NCI-H748 (cell line): ENCODE data around the gene NOP9.

Experiments
- DNase-seq: peaks from one replicate; lab custom pipeline; 2025; ENCODE audit not compliant: unreplicated experiment; lab: John Stamatoyannopoulos, UW

Gene NOP9

DNA sequence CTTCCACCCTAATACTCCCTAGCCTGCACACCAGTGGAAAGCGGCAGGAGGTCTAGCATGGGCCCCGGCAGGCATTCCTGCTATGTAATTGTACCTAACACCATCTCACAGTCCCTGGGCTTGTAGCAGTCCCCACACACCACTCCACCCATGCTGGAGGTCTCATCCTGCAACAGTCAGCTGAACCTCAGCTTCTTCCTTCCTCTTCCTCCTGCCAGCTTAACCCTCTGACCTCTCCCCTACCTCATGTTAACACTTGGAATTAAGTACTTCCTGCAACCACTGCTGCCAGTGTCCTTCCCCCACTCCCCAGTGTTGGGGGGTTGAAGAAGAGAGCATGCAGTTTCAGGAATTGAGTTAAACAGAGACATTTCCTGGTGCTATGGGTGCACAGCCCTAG, 27.7 kb downstream of the NOP9 start:
- no peak for DNase-seq

- DNase-seq, result peak; percentile 22
Measured at GRCh38 chr14:24327914-24328313, 28.3 kb downstream of the NOP9 start.

DNA sequence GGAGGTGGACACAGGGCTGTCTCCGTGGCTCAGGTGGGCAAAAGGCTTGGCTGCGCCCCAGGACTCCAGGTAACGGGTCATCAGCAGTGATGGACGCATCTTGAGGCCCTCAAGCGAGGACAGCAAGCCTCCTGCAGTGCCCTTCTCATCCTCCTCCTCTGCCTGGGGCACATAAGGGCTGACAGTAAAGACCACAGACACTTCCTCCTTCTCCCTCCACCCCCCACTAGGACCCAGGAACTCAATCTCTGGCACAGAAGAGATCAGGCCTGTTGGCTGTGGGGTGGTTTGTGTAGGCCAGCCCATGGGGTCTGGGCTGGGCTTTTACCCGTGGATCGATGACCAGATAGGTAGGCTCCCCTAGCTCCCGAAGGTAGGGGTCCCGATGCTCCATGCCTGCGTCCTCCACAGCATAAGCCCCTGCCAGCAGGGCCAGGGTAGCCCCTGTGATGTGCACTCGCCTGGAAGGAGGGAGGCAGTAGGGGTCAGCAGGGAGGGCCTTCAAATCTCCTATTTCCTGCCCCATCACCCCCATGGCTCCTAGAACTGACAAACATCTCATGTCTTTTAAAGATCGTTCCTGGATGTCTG, 29.5 kb downstream of the NOP9 start:
- DNase-seq, result no peak

- DNase-seq, result no peak
Measured at GRCh38 chr14:24329736-24330135, 30.1 kb downstream of the NOP9 start.

DNA sequence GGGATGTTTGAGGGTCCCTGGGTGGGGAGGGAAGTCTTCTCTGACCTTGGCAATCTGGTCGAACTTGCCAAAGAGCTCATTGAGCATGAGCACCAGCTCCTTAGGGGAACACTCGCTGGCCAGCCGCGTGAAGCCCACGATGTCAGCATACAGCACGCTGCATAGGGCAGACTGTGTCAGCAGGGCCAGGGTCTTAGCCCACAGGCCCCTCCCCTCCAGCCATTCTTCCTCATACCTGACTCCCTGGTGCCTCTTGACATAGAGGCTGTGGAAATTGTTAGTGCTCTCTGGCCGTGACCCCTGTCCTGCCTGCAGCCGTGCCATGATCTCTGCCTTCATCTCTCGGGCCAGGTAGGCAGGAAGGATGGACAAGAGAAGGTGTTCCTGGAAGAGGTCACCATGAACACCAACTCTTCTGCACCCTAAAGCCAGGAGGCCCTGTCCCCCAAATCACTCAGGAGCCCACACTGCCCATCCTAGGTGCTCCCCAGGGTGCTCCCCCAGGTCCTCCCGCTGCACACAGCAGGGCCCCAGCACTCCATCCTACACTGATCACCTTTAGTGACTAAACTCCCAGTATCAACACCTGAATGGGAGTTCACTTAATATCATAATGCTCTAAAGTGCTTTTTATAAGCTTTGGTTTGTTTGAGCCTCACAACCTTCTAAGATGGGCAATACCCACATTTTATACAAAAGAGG, 31.5 kb downstream of the NOP9 start:
- no peak for DNase-seq

DNA sequence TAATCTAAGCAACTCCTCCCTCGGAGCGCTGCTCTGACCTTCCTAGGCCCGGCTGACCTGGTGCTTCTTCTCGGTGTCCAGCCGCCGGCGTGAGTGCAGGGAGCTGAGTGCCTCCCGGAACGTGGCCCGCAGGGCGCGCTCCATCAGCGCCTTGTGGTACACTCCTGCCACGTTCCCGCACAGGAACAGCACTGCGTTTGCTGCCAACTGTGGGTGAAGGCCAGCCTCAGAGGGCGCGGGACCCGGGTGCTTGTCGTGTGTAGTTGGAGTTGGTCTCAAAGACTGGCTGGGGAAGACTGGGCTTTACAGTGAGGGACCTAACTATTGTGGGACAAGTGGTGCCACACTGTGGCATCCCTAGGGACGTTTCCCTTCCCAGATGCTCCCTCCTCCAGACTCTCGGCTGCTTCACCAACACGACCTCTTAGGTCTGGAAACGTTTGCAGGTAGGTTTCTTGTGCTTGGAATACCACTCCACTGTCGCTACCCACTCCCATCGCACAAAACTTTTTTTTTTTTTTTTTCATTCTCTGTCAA, 32.1 kb downstream of the NOP9 start:
- no peak for DNase-seq

GRCh38 chr14:24332268-24332993, 32.8 kb downstream of the NOP9 start:
- peak; percentile 86 for DNase-seq

DNA sequence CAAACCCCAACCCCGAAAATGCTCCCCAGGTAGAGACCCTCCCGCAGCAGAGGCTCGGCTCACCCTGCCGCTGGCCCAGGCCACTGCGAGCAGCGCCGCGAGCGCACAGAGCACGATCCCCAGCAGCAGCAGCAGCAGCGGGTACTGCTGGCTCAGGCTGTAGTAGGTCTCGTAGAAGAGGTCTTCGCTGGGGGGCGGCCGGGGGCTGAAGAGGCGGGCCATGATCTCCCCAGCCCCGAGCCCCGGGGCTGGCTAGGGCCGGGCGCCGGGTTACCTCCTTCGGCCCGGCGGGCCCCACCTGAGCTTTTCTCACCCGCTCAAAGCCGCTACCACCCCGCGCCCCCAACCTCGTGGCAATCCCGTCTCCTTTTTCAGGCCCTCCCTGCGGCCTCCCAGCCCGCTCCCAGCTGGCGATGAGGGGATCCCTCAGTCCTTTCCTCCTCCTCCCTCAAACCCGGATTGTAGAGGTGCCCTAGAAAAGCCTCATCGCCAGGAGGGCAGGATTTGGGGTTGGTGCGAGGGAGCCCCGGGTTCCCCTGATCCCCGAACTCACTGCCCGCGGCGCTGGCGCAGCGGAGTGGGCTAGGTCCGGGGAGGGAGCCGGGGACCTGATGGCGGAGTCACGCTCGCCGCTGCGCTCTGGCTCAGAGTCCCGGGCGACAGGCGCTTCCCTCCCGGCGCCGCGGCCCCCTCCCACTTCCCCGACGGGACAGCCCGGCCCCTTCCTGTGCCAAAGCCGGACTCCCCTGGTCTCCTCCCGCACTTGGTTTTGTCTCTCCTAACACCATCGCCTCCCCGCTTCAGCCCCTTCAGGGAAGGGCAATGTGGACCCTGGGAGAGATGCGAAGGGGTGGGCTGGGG, 35.0 kb downstream of the NOP9 start, which contains the start of gene ADCY4:
Gene ADCY4 (minus strand): TSS at position 641 of the 861 bp plus-strand sequence. CDS start 419 bp downstream, at position 222.
- DNase-seq, result no peak

DNA sequence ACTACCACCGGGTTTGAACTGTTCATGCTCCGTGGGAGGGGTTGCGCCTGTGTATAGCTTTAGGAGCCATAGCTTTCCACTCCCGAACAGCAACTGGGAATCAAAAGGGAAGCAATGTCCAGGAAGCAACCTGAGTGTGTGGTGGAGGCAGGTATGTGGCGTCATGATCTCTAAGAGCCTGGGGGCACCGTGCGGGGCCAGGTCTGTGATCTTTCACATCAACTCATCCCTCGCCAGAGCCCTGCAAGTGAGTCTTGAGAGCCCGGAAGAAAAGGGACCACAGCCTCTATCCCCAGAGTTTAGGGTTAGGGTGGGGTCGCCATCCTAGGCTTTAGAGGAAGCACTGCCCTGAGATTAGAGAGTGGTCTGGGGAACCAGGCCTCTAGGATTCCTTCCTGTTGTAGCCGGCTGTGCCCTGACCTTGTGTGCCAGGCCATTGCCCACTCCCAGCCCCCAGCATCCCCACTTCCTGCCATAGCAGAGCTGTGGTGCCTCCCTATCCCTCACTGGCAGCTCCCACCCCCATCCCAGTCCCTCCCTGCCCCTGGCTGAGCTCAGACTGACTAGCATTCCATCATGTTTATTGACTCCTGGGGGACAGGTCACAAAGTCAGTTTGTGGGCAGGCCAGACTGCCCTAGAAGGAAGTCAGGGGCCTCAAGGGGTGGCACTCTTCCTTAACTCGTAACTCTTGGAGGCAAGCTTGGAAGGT, 36.0 kb downstream of the NOP9 start:
- DNase-seq, result no peak

DNA sequence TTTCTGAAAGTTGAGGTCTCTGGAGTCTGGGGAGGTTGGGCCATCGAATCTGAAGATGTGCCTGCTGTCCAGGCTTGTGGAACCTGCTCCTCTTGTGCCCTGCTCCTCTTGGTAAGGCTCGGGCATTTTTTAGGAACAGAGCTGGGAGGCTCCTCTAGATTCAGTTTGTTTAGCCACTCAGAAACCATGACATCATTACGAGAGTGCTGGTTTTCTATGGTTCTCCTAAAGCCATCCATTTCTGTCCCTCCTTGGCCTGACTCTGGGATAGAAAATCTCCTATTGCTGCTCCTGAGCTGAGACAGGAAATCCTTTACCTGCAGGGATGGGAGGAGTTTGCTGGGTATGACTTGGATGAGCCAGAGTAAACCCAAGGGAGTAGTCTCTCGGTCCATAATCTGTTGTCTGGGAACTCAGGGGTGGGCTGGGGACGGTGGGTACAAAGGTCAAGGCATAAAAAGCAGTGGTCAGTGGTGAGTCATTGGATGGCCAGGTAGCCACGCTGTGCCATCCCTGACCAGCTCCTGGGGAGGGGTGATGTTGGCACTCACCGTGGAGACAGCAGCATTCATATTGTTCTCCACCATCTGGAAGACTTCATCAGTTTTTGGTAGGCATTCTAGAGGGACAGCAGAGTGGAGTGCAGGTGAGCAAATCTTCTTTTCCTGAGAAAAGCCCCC, 37.6 kb downstream of the NOP9 start:
- no peak for DNase-seq

DNA sequence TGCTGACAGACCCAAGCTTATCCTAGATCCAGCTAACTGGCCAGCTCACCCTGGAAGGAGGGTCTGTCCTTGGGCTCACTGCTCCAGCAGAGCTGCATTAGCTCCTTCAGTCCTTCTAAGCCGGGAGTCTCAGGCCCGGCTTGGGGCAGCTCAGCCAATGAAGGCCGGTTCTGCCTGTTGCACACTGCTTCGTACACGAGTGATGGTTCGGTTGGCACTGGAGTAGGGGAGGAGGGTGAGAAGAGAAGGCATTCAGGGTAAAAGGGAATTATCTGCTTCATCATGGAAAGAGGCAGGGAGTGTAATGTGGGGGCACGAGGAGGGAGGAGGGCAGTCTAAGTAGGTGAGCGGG, 38.1 kb downstream of the NOP9 start:
- no peak for DNase-seq

DNA sequence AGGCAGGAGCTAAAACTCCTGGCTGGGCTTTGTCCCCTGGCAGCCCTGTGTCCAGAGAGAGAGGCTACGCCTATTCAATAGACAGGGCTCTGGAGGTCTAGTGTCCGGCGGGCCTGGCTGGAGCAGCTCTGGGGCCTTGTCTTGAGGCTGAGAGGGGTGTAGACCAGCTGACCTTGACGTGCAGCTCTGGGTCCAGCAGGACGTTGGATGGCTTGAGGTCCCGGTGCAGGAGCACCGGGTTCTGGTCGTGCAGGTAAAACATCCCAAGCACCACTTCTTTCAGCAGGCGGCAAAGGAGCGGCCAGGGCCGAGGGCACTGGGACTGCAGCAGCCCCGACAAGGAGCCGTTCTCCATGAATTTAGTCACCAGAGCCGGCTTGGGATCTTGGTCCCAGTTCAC, 39.2 kb downstream of the NOP9 start:
- no peak for DNase-seq

- no peak for DNase-seq
Measured at GRCh38 chr14:24339284-24340151, 39.9 kb downstream of the NOP9 start, which contains the start of gene RIPK3. Gene RIPK3, minus strand, starts transcription at chr14:24339991. Its CDS starts 165 bp downstream, at chr14:24339826.

GRCh38 chr14:24340606-24341005, 41.0 kb downstream of the NOP9 start:
- DNase-seq, result no peak

GRCh38 chr14:24342889-24343288, 43.2 kb downstream of the NOP9 start:
- DNase-seq, result no peak

GRCh38 chr14:24343795-24344660, 44.4 kb downstream of the NOP9 start:
- DNase-seq, result no peak

GRCh38 chr14:24347134-24347533, 47.5 kb downstream of the NOP9 start:
- DNase-seq, result no peak

DNA sequence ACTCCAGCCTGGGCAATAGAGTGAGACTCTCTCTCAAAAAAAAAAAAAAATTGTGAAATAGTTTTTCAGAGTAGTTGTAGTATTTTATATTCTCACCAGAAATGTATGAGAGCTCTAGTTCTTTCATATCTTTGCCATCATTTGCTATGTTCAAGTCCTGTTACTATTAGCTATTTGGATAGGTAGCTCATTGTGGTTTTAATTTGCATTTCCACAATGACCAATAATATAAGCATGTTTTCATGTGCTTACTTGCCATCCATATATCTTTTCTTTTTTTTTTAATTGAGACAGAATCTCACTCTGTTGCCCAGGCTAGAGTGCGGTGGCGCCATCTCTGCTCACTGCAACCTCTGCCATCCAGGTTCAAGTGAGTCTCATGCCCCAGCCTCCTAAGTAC, 48.5 kb downstream of the NOP9 start:
- no peak for DNase-seq
